ENCODE measurements around the gene FATE1. TPM values are rescaled to one million over a fixed set of nuclear protein-coding genes. Genes with fewer than 3 reads are reported as not detected.
"Not testable (repeated sequence)": the region's sequence is repeated elsewhere in the genome, so short reads cannot be mapped to it uniquely, and the experiment has no call there.

FATE1 gene
- total RNA-seq, 1 donor from 2014 or later, result not detected

DNA sequence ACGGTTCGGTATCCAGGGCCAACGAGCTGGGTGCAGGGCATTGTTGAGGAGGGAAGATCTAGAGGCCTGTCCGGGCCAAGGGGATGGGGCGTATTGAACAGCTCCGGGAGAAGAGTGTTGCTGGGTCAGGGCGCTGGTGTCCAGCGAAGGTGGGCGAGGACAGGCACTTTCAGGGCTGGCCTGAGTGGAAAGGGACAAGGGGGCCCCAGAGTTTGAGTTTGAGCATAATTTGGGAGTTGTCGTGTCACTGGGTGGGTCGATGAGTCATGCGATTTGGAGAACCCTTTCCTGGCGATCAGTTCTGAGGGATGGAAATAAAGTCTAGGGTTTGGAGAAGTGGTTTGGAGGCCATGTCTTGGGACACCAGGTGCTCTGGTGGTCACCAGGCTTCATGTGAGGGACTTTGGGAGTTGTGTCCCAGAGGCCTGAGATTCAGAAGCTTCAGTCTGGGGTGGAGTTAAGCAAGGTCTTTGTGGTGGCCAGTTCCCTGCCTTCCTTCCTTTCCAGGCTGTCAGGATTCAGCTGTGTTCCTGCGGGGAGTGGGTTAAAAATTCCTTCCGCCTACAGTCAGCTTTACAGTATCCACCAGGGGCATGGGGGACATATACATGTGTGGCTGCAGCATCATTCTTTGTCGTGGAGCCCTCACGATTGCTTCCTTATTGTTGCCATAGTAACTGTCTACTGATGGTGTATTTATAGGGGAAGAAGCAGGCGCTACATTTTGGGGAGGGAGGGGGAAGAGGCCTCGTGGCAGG is 20.1 kb upstream of the FATE1 start:
- TF ChIP-seq, protein P1, sequence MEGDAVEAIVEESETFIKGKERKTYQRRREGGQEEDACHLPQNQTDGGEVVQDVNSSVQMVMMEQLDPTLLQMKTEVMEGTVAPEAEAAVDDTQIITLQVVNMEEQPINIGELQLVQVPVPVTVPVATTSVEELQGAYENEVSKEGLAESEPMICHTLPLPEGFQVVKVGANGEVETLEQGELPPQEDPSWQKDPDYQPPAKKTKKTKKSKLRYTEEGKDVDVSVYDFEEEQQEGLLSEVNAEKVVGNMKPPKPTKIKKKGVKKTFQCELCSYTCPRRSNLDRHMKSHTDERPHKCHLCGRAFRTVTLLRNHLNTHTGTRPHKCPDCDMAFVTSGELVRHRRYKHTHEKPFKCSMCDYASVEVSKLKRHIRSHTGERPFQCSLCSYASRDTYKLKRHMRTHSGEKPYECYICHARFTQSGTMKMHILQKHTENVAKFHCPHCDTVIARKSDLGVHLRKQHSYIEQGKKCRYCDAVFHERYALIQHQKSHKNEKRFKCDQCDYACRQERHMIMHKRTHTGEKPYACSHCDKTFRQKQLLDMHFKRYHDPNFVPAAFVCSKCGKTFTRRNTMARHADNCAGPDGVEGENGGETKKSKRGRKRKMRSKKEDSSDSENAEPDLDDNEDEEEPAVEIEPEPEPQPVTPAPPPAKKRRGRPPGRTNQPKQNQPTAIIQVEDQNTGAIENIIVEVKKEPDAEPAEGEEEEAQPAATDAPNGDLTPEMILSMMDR (IDR thresholded peaks at IDR 0.05), result no peak
- H3K27me3 Mint-ChIP-seq, result peaks cover 11% of the 10 kb centered on the region
- ATAC-seq (ENCODE audit: low read depth), result no peak
- intact Hi-C loops (cut with micrococcal nuclease), result no loop called here
- H3K4me3 Mint-ChIP-seq, result no peak overlapping the region
- ChIA-PET CTCF (no interaction called here), POLR2A (no interaction called here)
- no peaks in the 10 kb centered on the region for H3K9me3 Mint-ChIP-seq
- no peak for DNase-seq
- no peak overlapping the region for H3K27ac Mint-ChIP-seq
- H3K36me3 Mint-ChIP-seq (ENCODE audit: low read depth), result no peaks in the 10 kb centered on the region
- no peaks in the 10 kb centered on the region for H3K4me1 Mint-ChIP-seq

DNA sequence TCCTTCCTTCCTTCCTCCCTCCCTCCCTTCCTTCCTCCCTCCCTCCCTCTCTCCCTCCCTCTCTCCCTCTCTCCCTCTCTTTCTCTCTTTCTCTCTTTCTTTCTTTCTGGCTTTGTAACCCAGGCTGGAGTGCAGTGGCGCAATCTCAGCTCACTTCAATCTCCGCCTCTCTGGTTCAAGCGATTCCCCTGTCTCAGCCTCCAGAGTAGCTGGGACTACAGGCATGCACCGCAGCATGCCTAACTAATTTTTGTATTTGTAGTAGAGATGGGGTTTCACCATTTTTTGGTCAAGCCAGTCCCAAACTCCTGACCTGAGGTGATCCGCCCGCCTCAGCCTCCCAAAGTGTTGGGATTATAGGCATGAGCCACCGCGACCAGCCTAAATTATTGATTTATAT is 18.8 kb upstream of the FATE1 start:
- H3K9me3 Mint-ChIP-seq; H3K4me1 Mint-ChIP-seq; ATAC-seq (ENCODE audit: low read depth); H3K27ac Mint-ChIP-seq; intact Hi-C loops (cut with micrococcal nuclease); POLR2A ChIA-PET; H3K36me3 Mint-ChIP-seq (ENCODE audit: low read depth); DNase-seq; H3K4me3 Mint-ChIP-seq; CTCF ChIA-PET: not testable (repeated sequence)
- peaks cover 11% of the 10 kb centered on the region for H3K27me3 Mint-ChIP-seq

DNA sequence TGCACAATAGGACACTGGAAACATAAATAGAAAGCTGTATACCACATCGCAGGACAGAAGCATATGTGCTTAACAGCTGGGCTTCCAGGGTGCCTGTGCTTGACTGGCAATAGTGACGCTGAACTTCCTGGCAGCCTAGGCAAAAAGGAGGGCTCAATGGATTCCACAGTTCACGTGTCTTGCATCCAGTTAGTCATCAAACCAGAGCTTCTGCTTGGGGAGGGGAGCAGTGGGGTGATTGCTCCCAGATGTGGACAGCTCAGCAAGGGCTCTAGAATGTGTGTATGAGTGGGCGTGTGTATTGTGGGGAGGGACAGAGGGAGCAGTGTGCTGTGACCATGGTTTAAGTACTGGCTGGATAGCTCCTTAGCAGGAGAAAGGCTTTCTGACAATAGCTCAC is 18.3 kb upstream of the FATE1 start:
- Mint-ChIP-seq H3K27ac (no peak overlapping the region), H3K27me3 (peaks cover 11% of the 10 kb centered on the region), H3K4me1 (no peaks in the 10 kb centered on the region), H3K4me3 (no peak overlapping the region), H3K36me3 (ENCODE audit: low read depth) (no peaks in the 10 kb centered on the region), H3K9me3 (no peaks in the 10 kb centered on the region)
- ChIA-PET CTCF (no interaction called here), POLR2A (no interaction called here)
- no peak for DNase-seq
- TF ChIP-seq, protein P1 (IDR thresholded peaks at IDR 0.05), result no peak
- ATAC-seq (ENCODE audit: low read depth), result no peak
- intact Hi-C loops (cut with micrococcal nuclease), result no loop called here

DNA sequence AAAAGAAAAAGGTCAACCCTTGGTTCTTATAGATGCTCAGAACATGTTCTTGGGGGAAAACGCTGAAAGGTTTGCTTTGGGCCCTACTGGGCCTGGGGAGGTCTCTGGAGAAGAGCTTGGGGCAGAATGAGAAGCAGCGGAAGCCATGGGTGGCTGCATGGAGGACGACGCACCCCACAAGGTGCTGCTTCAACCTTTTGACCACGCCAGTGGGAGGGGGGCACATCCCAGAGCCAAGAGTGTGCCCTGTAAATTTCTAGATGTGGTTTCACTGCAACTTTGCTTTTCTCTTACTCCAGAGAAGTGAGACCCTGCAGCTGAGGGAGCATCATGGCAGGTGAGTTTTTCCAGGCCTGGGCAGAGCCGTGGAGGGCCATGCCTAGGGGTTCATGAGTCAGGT is 17.4 kb upstream of the FATE1 start:
- no peaks in the 10 kb centered on the region for H3K9me3 Mint-ChIP-seq
- TF ChIP-seq, protein P1 (IDR thresholded peaks at IDR 0.05), result no peak
- no peaks in the 10 kb centered on the region for H3K4me1 Mint-ChIP-seq
- no peak for ATAC-seq (ENCODE audit: low read depth)
- H3K36me3 Mint-ChIP-seq (ENCODE audit: low read depth), result no peaks in the 10 kb centered on the region
- no peak overlapping the region for H3K4me3 Mint-ChIP-seq
- ChIA-PET POLR2A (no interaction called here), CTCF (no interaction called here)
- intact Hi-C loops (cut with micrococcal nuclease), result no loop called here
- peaks cover 7% of the 10 kb centered on the region for H3K27me3 Mint-ChIP-seq
- DNase-seq, result no peak
- no peak overlapping the region for H3K27ac Mint-ChIP-seq

DNA sequence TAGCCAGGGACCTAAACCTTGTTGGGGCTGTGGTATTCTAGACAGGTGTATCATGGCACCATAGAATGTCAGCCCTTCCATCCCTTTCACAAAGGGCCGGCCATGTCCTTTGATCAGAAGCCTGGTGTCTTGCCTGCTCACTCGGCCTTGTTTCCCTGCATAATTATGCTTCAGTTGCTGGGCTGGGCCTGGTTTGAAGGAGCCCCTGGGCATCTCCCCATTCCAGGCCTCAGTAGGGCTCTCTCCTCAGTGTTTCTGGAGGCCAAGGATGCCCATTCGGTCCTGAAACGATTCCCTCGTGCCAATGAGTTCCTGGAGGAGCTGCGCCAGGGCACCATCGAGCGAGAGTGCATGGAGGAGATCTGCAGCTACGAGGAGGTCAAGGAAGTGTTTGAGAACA is 16.1 kb upstream of the FATE1 start:
- ChIA-PET POLR2A (no interaction called here), CTCF (no interaction called here)
- ATAC-seq (ENCODE audit: low read depth) (no peak), DNase-seq (no peak)
- intact Hi-C loops (cut with micrococcal nuclease), result no loop called here
- TF ChIP-seq, protein P1 (IDR thresholded peaks at IDR 0.05), result no peak
- H3K36me3 Mint-ChIP-seq (ENCODE audit: low read depth), result no peaks in the 10 kb centered on the region
- H3K4me3 Mint-ChIP-seq, result no peak overlapping the region
- peaks cover 4% of the 10 kb centered on the region for H3K27me3 Mint-ChIP-seq
- H3K27ac Mint-ChIP-seq, result no peak overlapping the region
- H3K9me3 Mint-ChIP-seq, result no peaks in the 10 kb centered on the region
- no peaks in the 10 kb centered on the region for H3K4me1 Mint-ChIP-seq

DNA sequence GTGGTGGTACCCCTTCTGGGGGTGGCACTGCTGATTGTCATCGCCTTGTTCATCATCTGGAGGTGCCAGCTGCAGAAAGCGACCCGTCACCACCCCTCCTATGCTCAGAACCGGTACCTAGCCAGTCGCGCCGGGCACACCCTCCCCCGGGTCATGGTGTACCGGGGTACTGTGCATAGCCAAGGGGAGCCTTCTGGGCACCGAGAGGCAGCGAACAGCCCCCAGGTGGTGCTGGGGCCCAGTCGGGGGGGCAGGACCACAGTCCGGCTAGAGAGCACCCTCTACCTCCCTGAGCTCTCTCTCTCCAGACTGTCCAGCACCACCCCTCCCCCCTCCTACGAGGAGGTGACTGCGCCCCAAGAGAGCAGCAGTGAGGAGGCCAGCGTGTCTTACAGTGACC is 15.3 kb upstream of the FATE1 start:
- intact Hi-C loops (cut with micrococcal nuclease), result no loop called here
- Mint-ChIP-seq H3K9me3 (no peaks in the 10 kb centered on the region), H3K4me1 (no peaks in the 10 kb centered on the region), H3K27me3 (peaks cover 2% of the 10 kb centered on the region), H3K4me3 (no peak overlapping the region), H3K27ac (no peak overlapping the region), H3K36me3 (ENCODE audit: low read depth) (no peaks in the 10 kb centered on the region)
- ChIA-PET POLR2A (no interaction called here), CTCF (no interaction called here)
- ATAC-seq (ENCODE audit: low read depth) (no peak), DNase-seq (no peak)
- TF ChIP-seq, protein P1 (IDR thresholded peaks at IDR 0.05), result no peak

All from activated B cell treated with CpG ODN at 0.5 μM for 24 hours (primary cell).